ENCODE data around the gene ARHGAP29.

GRCh38 chr1:94282143-94282711 is 44.8 kb upstream of the ARHGAP29 start:
- TF ChIP-seq SP2 (IDR thresholded peaks at IDR 0.05; ENCODE audit: low read length): no peak
- TF ChIP-seq RXRA (IDR thresholded peaks at IDR 0.05; ENCODE audit: insufficient read depth, low read depth, low read length): no peak
- TF ChIP-seq POU5F1 (IDR thresholded peaks at IDR 0.05; ENCODE audit: low read depth, low read length): no peak
- no peak for TF ChIP-seq EZH2 (IDR thresholded peaks at IDR 0.05; ENCODE audit: low read depth, low read length, severe bottlenecking)
- TF ChIP-seq RAD21 (IDR thresholded peaks at IDR 0.05 in 1 of 2, conservative IDR thresholded peaks at IDR 0.05 in 1 of 2; ENCODE audit: low read depth in 2 of 2, low read length in 2 of 2): no peak
- no peak for TF ChIP-seq CREB1 (IDR thresholded peaks at IDR 0.05)
- no peak for TF ChIP-seq POLR2A (IDR thresholded peaks at IDR 0.05; ENCODE audit: control extremely low read depth in 1 of 2, low read depth in 2 of 2, low read length in 2 of 2)
- TF ChIP-seq, protein P1, sequence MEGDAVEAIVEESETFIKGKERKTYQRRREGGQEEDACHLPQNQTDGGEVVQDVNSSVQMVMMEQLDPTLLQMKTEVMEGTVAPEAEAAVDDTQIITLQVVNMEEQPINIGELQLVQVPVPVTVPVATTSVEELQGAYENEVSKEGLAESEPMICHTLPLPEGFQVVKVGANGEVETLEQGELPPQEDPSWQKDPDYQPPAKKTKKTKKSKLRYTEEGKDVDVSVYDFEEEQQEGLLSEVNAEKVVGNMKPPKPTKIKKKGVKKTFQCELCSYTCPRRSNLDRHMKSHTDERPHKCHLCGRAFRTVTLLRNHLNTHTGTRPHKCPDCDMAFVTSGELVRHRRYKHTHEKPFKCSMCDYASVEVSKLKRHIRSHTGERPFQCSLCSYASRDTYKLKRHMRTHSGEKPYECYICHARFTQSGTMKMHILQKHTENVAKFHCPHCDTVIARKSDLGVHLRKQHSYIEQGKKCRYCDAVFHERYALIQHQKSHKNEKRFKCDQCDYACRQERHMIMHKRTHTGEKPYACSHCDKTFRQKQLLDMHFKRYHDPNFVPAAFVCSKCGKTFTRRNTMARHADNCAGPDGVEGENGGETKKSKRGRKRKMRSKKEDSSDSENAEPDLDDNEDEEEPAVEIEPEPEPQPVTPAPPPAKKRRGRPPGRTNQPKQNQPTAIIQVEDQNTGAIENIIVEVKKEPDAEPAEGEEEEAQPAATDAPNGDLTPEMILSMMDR (IDR thresholded peaks at IDR 0.05; ENCODE audit: control extremely low read depth in 1 of 3, insufficient read depth in 1 of 3, low read depth in 1 of 3, low read length in 3 of 3): no peak
- no peak for TF ChIP-seq FOSL1 (IDR thresholded peaks at IDR 0.05; ENCODE audit: insufficient read depth, low read depth, low read length)
- TF ChIP-seq YY1 (IDR thresholded peaks at IDR 0.05; ENCODE audit: low read depth, low read length): no peak
- no peak for TF ChIP-seq CHD2 (IDR thresholded peaks at IDR 0.05; ENCODE audit: low read length)
- TF ChIP-seq GTF2F1 (IDR thresholded peaks at IDR 0.05; ENCODE audit: borderline replicate concordance, low read depth, low read length): no peak
- TF ChIP-seq POLR2AphosphoS5 (IDR thresholded peaks at IDR 0.05; ENCODE audit: low read depth, low read length): no peak
- no peak for TF ChIP-seq JUN (IDR thresholded peaks at IDR 0.05; ENCODE audit: low read depth, low read length)
